ENCODE results near the gene STAB1. TPM values are rescaled to one million over a fixed set of nuclear protein-coding genes. Genes with fewer than 3 reads are reported as not detected.

STAB1 gene
- total and polyA plus RNA-seq, 2 donors (not counting 1 experiment from before 2014, with no cell fraction given) = under 0.01 to 0.09 TPM

GRCh38 chr3:52519445-52520140 lies 24.5 kb downstream of the STAB1 start:
- Histone ChIP-seq H3K4me3 (replicated peaks in 1 of 4; ENCODE audit: control extremely low read depth in 1 of 4, insufficient read depth in 1 of 4, low read depth in 3 of 4, low read length in 4 of 4) (no peak overlapping the region), H4K20me1 (ENCODE audit: control insufficient read depth, extremely low read depth, insufficient read depth, low read length) (no peaks in the 10 kb centered on the region), H3K4me2 (ENCODE audit: extremely low read depth, insufficient read depth, low read length) (no peak overlapping the region), H3K27me3 (ENCODE audit: control insufficient read depth, insufficient read depth, low read length) (no peaks in the 10 kb centered on the region), H3K27ac (ENCODE audit: insufficient read depth, low read length) (no peak overlapping the region), H3K79me2 (ENCODE audit: control insufficient read depth, insufficient read depth, low read length) (no peaks in the 10 kb centered on the region), H3K36me3 (ENCODE audit: control insufficient read depth, insufficient read depth, low read length) (peaks cover 15% of the 10 kb centered on the region), H3K4me1 (ENCODE audit: control insufficient read depth, extremely low read depth, insufficient read depth, low read length) (peaks cover under 1% of the 10 kb centered on the region), H3K9me3 (ENCODE audit: control insufficient read depth, insufficient read depth, low read depth, low read length) (no peaks in the 10 kb centered on the region), H3K9ac (ENCODE audit: insufficient read depth, low read length) (no peak overlapping the region), H2AFZ (ENCODE audit: low read length) (no peak overlapping the region)
- TF ChIP-seq CTCF (conservative IDR thresholded peaks at IDR 0.05 in 1 of 2, IDR thresholded peaks at IDR 0.05 in 1 of 2; ENCODE audit: low read depth in 1 of 2, low read length in 2 of 2) (no peak), EZH2 (IDR thresholded peaks at IDR 0.05; ENCODE audit: low read length, missing control alignments) (no peak)
- DNase-seq (ENCODE audit: low read depth in 2 of 2) = no peak

- Histone ChIP-seq H3K27ac (ENCODE audit: insufficient read depth, low read length) (no peak overlapping the region), H3K4me1 (ENCODE audit: control insufficient read depth, extremely low read depth, insufficient read depth, low read length) (peaks cover 3% of the 10 kb centered on the region), H3K9ac (ENCODE audit: insufficient read depth, low read length) (no peak overlapping the region), H3K4me3 (replicated peaks in 1 of 4; ENCODE audit: control extremely low read depth in 1 of 4, insufficient read depth in 1 of 4, low read depth in 3 of 4, low read length in 4 of 4) (no peak overlapping the region), H2AFZ (ENCODE audit: low read length) (no peak overlapping the region), H3K36me3 (ENCODE audit: control insufficient read depth, insufficient read depth, low read length) (peaks cover 17% of the 10 kb centered on the region), H3K79me2 (ENCODE audit: control insufficient read depth, insufficient read depth, low read length) (no peaks in the 10 kb centered on the region), H4K20me1 (ENCODE audit: control insufficient read depth, extremely low read depth, insufficient read depth, low read length) (no peaks in the 10 kb centered on the region), H3K4me2 (ENCODE audit: extremely low read depth, insufficient read depth, low read length) (no peak overlapping the region), H3K27me3 (ENCODE audit: control insufficient read depth, insufficient read depth, low read length) (no peaks in the 10 kb centered on the region), H3K9me3 (ENCODE audit: control insufficient read depth, insufficient read depth, low read depth, low read length) (no peaks in the 10 kb centered on the region)
- DNase-seq (ENCODE audit: low read depth in 2 of 2) = no peak
- TF ChIP-seq EZH2 (IDR thresholded peaks at IDR 0.05; ENCODE audit: low read length, missing control alignments) (no peak), CTCF (conservative IDR thresholded peaks at IDR 0.05 in 1 of 2, IDR thresholded peaks at IDR 0.05 in 1 of 2; ENCODE audit: low read depth in 1 of 2, low read length in 2 of 2) (no peak)
Observed at GRCh38 chr3:52520141-52520667, 25.1 kb downstream of the STAB1 start.

- peaks cover 17% of the 10 kb centered on the region for H3K36me3 ChIP-seq (ENCODE audit: control insufficient read depth, insufficient read depth, low read length)
- no peak for DNase-seq (ENCODE audit: low read depth in 2 of 2)
- no peak overlapping the region for H2AFZ ChIP-seq (ENCODE audit: low read length)
- H4K20me1 ChIP-seq (ENCODE audit: control insufficient read depth, extremely low read depth, insufficient read depth, low read length) = no peaks in the 10 kb centered on the region
- H3K79me2 ChIP-seq (ENCODE audit: control insufficient read depth, insufficient read depth, low read length) = no peaks in the 10 kb centered on the region
- H3K4me3 ChIP-seq (replicated peaks in 1 of 4; ENCODE audit: control extremely low read depth in 1 of 4, insufficient read depth in 1 of 4, low read depth in 3 of 4, low read length in 4 of 4) = no peak overlapping the region
- H3K9me3 ChIP-seq (ENCODE audit: control insufficient read depth, insufficient read depth, low read depth, low read length) = no peaks in the 10 kb centered on the region
- H3K27ac ChIP-seq (ENCODE audit: insufficient read depth, low read length) = no peak overlapping the region
- no peak overlapping the region for H3K4me2 ChIP-seq (ENCODE audit: extremely low read depth, insufficient read depth, low read length)
- H3K27me3 ChIP-seq (ENCODE audit: control insufficient read depth, insufficient read depth, low read length) = no peaks in the 10 kb centered on the region
- H3K4me1 ChIP-seq (ENCODE audit: control insufficient read depth, extremely low read depth, insufficient read depth, low read length) = peaks cover 5% of the 10 kb centered on the region
- no peak for TF ChIP-seq CTCF (conservative IDR thresholded peaks at IDR 0.05 in 1 of 2, IDR thresholded peaks at IDR 0.05 in 1 of 2; ENCODE audit: low read depth in 1 of 2, low read length in 2 of 2)
- no peak for TF ChIP-seq EZH2 (IDR thresholded peaks at IDR 0.05; ENCODE audit: low read length, missing control alignments)
- H3K9ac ChIP-seq (ENCODE audit: insufficient read depth, low read length) = no peak overlapping the region
Observed at GRCh38 chr3:52520716-52521487, 25.8 kb downstream of the STAB1 start.
